Epidermal melanocyte (primary cell): ENCODE measurements around the gene CCDC8.
"Not testable (repeated sequence)": the region's sequence is repeated elsewhere in the genome, so short reads cannot be mapped to it uniquely, and the experiment has no call there.

Experiments
- DNase-seq: peaks from one replicate; pipeline ENCODE4 v3.0.0; 2011; ENCODE audit warnings: low spot score; ENCODE audit not compliant: insufficient read length

CCDC8 gene

GRCh38 chr19:46428239-46429135 is 15.1 kb upstream of the CCDC8 start, which contains the start of gene PNMA8C:
TSS of gene PNMA8C (minus strand) at chr19:46428936. CDS start at chr19:46428359, 577 bp downstream.
- no peak for DNase-seq

- DNase-seq: no peak
Measured at GRCh38 chr19:46427518-46428045, 14.2 kb upstream of the CCDC8 start.

DNA sequence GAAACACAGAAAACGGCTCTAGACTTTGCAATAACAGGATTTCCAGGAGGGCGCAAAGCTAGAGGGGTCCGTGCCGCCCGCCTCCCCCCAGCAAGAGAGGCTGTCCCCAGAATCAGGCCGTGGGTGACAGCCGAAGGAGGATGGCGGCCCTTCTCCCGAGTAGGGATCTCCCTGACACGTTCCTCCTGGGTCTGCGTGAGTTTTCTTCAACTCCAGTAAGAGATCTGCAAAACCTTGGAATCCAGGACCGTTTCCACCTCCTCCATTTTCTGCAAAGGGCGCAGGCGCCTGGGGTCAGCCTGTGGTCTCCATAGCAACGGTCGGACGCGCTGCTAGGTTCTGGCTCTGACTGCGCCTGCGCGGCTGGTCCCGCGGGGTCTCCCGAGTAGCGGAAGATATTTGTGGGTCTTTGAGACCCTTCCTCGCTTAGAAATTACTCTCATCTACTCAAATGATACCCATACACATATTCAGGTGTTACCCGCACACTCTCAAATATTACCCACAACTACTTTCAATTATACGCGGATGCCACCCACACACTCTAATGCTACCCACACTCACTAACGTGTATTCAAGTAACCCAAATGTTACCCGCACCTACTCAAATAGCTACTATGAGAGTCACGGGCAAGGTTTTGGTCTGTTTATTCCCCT is 13.3 kb upstream of the CCDC8 start:
- peak; percentile 84 for DNase-seq

GRCh38 chr19:46426035-46426505 is 12.7 kb upstream of the CCDC8 start:
- DNase-seq: no peak

- no peak for DNase-seq
Measured at GRCh38 chr19:46423188-46423587, 9.8 kb upstream of the CCDC8 start.

GRCh38 chr19:46422344-46422743 is 9.0 kb upstream of the CCDC8 start:
- DNase-seq: no peak

DNA sequence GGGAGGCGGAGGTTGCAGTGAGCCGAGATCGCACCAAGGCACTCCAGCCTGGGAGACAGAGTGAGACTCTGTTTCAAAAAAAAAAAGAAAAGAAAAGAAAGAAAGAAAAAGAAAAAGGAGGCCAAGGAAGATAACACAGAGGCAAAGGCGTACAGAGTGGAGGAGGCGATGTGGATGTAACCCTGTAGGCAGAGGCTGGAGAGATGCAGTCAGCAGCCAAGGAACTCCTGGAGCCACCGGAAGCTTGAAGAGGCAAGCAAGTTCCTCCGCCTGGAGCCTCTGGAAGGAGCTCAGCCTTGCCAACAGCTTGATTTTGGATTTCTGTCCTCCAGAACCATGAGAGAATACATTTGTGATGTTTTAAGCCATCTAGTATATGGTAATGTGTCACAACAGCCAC is 6.7 kb upstream of the CCDC8 start:
- DNase-seq: no peak

DNA sequence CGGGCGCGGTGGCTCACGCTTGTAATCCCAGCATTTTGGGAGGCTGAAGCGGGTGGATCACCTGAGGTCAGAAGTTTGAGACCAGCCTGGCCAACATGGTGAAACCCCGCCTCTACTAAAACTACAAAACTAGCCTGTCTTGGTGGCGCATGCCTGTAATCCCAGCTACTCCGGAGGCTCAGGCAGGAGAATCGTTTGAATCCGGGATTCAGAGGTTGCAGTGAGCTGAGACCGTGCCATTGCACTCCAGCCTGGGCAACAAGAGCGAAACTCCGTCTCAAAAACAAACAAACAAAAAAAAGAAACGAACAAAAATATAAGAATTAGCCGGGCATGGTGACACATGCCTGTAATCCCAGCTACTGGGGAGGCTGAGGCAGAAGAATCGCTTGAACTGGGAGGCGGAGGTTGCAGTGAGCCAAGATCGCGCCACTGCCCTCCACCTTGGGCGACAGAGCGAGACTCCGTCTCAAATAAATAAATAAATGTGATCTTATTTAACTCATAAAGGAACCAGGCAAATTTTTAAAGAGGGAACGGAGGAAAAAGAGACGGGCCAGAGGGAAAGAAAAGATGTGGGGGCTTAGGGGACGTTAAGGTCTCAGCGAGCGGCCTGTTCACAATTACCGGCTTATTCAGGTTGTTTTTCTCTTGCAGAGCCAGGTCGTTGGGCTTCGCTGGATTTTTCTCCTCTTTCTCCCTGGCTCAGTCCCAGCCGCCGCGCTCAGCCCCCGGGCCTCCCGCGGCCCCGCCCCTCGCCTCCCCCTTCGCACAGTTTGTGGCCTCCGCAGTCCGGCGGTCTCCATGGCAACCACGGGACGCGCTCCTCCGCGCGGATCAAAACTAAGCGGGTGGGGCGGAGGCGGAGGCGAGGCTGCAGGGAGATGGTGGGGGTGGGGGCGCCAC is 2.7 kb upstream of the CCDC8 start:
- DNase-seq: peak; percentile 81

- not testable (repeated sequence) for DNase-seq
Measured at GRCh38 chr19:46414899-46415298, 1.5 kb upstream of the CCDC8 start.

DNA sequence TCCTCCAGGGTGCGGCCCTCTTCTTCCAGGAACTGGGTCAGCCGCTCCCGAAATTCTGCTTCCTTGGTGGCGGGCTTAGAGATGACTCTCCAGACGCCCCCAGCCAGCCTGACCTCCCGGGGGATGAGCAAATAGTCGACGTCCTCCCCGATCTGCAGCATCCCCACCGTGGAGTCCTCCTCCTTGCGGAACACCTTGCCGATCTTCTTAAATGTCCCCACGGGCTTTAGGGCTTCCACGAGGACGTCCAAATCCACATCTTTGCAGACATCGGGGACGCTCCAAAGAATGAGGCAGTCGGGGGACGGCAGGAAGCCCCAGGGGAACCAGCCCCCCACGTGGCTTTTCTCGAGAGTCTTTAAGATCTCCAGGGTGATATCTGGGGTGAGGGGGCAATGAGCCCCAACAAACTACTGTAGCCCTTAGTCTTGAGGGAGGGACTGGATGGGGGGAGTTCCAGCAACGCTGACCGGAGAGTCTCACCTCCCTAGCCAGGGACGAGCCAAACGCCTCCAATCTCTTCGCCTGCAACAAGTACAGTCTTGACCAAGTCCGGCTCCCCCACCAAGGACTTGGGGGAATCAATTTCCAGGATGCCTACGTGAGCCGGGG is 608 bp downstream of the CCDC8 start:
- no peak for DNase-seq

- no peak for DNase-seq
Measured at GRCh38 chr19:46411925-46412649, 1.3 kb downstream of the CCDC8 start.

- no peak for DNase-seq
Measured at GRCh38 chr19:46411088-46411924, 2.1 kb downstream of the CCDC8 start.

DNA sequence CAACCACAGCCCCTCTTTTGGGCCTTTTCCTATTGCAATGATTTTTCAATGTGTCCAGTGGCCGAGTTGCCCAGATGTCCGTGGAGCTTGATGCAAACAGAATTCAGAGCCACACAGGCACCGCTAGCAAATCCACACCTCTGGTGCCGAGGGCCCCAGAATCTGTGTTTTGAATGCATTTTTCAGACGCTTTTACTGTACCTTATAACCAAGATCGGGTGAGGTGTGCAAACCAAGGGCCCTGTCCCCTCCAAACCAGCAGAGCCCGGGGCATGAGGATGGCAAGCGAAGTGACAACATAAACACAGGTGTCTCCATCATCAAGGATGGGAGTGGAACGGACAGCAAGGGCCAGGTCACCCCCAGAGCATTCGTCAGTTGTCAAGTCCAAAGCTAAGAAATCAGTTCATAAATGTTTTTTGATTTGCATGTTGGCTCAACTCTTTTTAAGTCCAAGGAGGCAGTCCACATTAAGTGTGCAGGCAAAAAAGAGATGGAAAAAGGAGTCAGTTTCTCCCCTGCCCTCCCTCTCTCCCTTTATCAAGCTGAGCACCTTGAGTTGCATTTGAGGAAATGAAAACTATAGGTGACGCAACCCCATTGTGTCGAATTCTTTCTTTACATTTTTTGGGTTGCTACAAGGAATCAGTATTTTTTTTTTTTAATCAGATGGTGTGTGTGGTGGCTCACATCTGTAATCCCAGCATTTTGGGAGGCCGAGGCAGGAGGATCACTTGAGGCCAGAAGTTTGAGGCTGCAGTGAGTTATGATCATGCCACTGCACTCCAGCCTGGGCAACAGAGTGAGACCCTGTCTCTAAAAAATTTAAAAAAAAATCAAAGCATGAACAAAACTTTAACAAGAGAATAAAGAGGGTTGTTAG is 2.9 kb downstream of the CCDC8 start:
- no peak for DNase-seq

DNA sequence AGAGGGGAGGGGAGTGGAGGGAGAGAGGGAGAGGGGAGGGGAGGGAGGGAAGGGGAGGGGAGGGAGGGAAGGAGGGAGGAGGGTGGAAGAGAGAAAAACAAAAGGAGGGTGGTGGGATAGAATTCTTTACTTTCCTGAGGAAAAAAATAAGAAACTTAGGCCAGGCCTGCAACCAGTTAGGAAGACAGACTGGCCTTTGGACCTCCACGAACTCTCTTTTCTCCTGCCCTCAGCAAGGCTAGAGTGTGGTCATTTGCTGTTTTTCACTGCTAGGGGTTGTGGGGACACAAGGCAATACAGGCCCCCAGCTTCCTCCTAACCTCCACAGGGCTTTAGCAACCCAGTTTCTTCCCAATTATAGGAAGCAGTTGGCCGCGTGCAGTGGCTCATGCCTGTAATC is 4.2 kb downstream of the CCDC8 start:
- DNase-seq: no peak

DNA sequence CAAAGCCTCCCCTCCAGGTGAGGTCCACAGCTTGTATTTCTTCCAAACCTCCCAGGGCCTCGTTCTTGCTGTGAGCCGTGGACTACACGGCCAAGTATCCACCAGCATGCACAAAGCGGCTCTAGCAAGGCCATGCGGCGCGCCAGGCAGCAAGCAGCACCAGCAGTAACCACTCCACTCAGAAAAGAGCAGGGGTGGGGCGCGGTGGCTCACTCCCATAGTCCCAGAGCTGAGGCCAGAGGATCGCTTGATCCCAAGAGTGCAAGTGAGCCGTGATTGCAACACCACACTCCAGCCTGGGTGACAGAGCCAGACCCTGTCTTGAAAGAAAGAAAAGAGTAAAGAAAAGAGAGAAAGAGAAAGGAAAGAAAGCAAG is 4.7 kb downstream of the CCDC8 start:
- DNase-seq: no peak

DNA sequence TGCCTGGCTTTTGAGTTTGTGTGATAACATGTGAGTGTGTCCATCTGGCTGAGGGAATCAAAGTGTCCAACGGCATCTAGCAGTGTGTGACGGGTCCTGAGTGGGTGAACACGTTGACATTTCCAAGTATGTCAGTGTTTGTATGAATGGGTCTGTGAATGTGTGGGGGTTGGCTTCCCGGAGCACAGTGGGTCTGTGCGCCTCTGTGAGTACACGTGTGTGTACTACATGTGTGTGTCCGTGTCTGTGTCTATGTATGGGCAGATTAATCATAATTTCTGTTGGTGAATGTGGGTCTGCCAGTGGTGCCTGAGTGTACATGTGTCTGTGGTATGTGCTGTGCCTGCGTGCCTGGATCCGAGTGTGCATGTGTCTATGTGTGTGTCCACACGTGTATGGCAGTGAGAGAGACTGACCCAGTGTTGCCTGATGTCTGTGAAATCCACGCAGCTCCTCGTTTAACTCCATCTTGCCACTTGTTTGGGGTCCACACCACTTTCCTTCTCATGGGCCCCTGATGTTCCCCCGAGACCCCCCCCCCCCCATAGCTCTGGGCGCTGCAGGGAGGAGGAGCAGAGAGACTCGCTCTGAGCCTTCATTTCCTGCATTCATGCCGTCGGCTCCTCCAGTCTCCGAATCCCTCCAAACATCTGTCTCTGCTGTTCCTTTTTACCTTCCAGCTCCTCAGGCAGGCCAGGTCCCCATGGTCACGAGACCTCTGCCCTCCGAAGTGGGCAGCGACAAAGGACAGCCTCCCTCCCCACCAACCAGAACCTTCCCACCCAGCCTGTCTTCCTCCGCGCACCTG is 5.3 kb downstream of the CCDC8 start:
- no peak for DNase-seq

- DNase-seq: no peak
Measured at GRCh38 chr19:46406976-46407375, 6.4 kb downstream of the CCDC8 start.
